NOMO-1 (cell line): ENCODE data around the gene EXOC1.

Experiments
- DNase-seq, 2 experiments: peaks; one replicate each; lab custom pipeline; 2025; ENCODE audit not compliant: unreplicated experiment in 2 of 2; lab: John Stamatoyannopoulos, UW

EXOC1 gene

DNA sequence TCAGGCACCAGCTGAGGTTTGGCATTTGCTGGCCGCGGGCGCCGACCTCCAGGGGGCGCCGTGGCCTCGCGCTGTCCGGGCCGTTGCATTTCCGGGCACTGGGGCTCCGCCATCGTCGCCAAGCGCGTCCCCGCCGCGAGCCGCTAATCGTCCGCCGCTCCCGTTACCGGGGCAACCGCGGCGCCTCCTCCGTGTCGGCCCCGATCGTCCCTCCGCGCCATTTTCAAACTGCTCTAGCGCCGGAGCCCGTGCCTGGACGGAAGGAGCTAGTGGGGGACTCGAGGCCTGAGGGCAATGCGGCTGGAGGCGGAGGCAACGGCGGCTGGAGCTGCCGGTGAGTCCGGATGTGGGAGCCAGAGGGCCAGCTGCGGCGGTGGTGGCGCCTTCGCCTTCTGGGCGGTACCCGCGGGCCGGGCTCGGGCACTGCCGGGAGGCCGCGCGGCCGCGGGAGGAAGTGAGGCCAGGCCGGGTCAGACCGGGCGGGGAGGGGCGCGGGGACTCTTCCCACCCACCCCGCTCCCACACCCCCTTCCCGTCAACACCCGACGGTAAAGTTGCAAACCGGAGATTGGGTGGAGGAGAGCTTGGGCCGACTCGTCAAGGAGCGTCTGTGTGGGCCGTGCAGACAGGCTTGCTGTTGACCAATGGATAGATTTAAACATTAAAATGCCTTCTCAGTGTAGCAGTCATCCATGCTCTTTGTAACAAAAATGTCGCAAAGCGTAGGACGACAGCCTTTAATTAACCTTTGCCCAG is 95.5 kb downstream of the EXOC1 start, which contains the start of gene CEP135:
TSS of gene CEP135 (plus strand) at position 220 of the 756 bp plus-strand sequence. CDS start 3,186 bp downstream, outside the sequence.
- peak; percentile 87 to 92 for DNase-seq

DNA sequence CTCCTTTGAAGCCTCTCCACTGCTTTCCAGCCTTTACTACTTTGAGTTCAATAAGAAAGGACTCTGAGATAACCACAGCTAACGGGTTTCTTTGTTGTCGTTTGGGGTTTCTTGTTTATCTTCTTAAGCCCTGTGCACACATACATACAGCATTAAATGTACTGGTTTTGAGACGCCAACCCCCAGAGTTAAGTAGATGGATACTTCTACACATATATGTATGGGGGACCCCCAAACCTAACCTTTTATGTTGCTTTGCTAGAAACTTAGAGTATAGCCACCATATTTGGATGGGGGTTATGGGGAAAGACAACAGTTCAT is 96.0 kb downstream of the EXOC1 start:
- no peak for DNase-seq

DNA sequence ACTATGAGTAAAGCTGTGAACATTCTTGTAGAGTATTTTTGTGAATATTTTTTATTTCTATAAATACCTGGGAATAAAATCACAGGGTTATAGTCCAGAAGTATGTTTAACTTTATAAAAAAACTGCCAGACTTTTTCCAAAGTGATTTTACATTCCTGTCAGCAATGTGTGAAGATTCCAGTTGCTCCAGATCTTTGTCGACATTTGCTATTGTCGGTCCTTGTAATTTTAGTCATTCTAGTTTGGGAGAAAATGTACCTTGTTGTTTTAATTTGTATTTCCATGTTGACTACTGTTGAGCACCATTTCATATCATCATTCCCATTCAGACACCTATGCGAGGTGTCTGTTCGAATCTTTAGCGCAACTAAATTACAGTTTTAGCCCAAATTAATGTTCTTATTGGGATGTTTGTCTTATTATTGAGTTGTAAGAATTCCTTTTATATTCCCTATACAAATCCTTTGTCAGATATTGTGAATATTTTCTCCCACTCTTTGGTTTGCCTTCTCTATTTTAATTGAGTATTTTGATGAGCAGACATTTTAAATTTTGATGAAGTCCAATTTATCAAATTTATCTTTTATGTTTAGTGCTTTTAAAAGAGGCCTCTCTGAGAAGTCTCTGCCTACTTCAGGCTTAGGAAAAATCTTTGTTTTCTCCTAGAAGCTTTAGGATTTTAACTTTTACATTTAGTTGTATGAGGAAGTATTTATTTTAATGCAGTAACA is 97.9 kb downstream of the EXOC1 start:
- no peak for DNase-seq
